Natural killer cell (primary cell): Measurements from ENCODE around the gene SSB. TPM values are rescaled to one million over a fixed set of nuclear protein-coding genes. Genes with fewer than 3 reads are reported as not detected.

Experiments
- ATAC-seq, 3 donors: fragments of 150-1000 bp in 2 of 3; fragments of 200-7000 bp in 1 of 3; cut with Tn5 transposase; 1 replicate in 1 of 3; 2 replicates in 2 of 3; pipeline ENCODE4 v1.10.0; 2021; ENCODE audit warnings: mild to moderate bottlenecking in 2 of 3, moderate library complexity in 2 of 3
- DNase-seq, 2 donors: peaks; one replicate each; pipeline versions ENCODE4 v3.0.0 to v3.0.0-alpha.2; 2013 to 2021; ENCODE audit warnings: mixed read lengths in 1 of 2
- H3K27ac ChIP-seq: one replicate; pipeline ENCODE4 v1.5.1; 2013; ENCODE audit warnings: mild to moderate bottlenecking, low read length
- H3K27me3 ChIP-seq: one replicate; pipeline ENCODE4 v1.6.1; 2013; ENCODE audit warnings: low read length; ENCODE audit not compliant: control insufficient read depth, insufficient read depth
- H3K36me3 ChIP-seq: one replicate; pipeline ENCODE4 v1.6.1; 2013; ENCODE audit warnings: low read length; ENCODE audit not compliant: control insufficient read depth, insufficient read depth
- H3K4me1 ChIP-seq: one replicate; pipeline ENCODE4 v1.6.1; 2013; ENCODE audit warnings: low read length; ENCODE audit not compliant: control insufficient read depth, insufficient read depth
- H3K4me3 ChIP-seq: one replicate; pipeline ENCODE4 v1.5.1; 2013; ENCODE audit warnings: low read length
- H3K9me3 ChIP-seq: one replicate; pipeline ENCODE4 v1.6.1; 2013; ENCODE audit warnings: low read length; ENCODE audit not compliant: control insufficient read depth, insufficient read depth
- H3K27ac Mint-ChIP-seq, 2 donors: one replicate each; pipeline ENCODE4 v1.8.0; 2022; ENCODE audit warnings: mild to moderate bottlenecking in 2 of 2, mixed read lengths in 2 of 2, moderate library complexity in 1 of 2
- H3K27me3 Mint-ChIP-seq, 2 donors: one replicate each; pipeline ENCODE4 v1.8.0; 2022; ENCODE audit warnings: low read depth in 2 of 2, mixed read lengths in 2 of 2
- H3K36me3 Mint-ChIP-seq: one replicate; pipeline ENCODE4 v1.8.0; 2022; ENCODE audit warnings: mixed read lengths
- H3K4me1 Mint-ChIP-seq, 2 donors: one replicate each; pipeline ENCODE4 v1.8.0; 2022; ENCODE audit warnings: mixed read lengths in 2 of 2
- H3K4me3 Mint-ChIP-seq: one replicate; pipeline ENCODE4 v1.8.0; 2022; ENCODE audit warnings: mild to moderate bottlenecking, moderate library complexity, mixed read lengths
- H3K9me3 Mint-ChIP-seq, 2 donors: one replicate each; pipeline ENCODE4 v1.8.0; 2022; ENCODE audit warnings: mixed read lengths in 2 of 2
- WGBS: methylation state at CpG from one replicate; pipeline ENCODE4 v1.1.7; 2013; ENCODE audit warnings: missing lambda C conversion rate; ENCODE audit not compliant: insufficient coverage; 5-methylcytosine and 5-hydroxymethylcytosine counted together
- intact Hi-C: fragments of 100-400 bp; cut with micrococcal nuclease; formaldehyde crosslinking; loops from one replicate; pipeline ENCODE4 v1.14.2; 2022
- total RNA-seq, 4 donors: library from RNA; stranded (reverse); fragments of 120-200 nt in 1 of 4; gene quantifications; one replicate each; pipeline versions ENCODE4 v1.2.3 to v1.2.4, GENCODE V29; 2013 to 2022
- TF ChIP-seq, protein P1 (sequence below): fragments of 200-600 bp; IDR thresholded peaks from one replicate; pipeline ENCODE4 v1.8.0; 2022; ENCODE audit warnings: antibody characterized with exemption

The SSB gene
- total RNA-seq, 3 donors from 2014 or later (not counting 1 experiment from before 2014, with no cell fraction given): 95.5 to 125 (median 102) TPM

DNA sequence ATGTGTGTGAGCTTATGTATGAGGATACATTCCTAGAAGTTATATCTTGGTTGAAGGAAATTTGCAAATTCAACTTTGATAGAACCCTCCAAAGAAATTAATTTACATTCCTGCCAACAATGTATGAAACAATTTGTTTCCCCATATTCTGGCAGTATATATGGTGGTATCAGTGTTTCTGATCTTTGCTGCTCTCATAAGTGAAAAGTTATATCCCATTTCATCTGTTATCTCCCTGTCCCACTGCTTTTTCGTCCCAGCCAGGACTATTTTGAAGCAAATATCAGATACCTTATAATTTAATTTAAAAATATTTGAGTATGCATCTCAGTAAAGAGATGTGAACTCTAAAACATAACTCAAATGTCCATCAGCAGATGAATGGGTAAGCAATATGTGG lies 35.7 kb downstream of the SSB start:
- Mint-ChIP-seq H3K27ac (no peak overlapping the region), H3K9me3 (no peaks in the 10 kb centered on the region), H3K4me3 (no peak overlapping the region), H3K4me1 (peaks cover 42 to 54% of the 10 kb centered on the region in 2 donors), H3K27me3 (no peaks in the 10 kb centered on the region), H3K36me3 (no peaks in the 10 kb centered on the region)
- H3K4me3 ChIP-seq: no peak overlapping the region
- TF ChIP-seq, protein P1, sequence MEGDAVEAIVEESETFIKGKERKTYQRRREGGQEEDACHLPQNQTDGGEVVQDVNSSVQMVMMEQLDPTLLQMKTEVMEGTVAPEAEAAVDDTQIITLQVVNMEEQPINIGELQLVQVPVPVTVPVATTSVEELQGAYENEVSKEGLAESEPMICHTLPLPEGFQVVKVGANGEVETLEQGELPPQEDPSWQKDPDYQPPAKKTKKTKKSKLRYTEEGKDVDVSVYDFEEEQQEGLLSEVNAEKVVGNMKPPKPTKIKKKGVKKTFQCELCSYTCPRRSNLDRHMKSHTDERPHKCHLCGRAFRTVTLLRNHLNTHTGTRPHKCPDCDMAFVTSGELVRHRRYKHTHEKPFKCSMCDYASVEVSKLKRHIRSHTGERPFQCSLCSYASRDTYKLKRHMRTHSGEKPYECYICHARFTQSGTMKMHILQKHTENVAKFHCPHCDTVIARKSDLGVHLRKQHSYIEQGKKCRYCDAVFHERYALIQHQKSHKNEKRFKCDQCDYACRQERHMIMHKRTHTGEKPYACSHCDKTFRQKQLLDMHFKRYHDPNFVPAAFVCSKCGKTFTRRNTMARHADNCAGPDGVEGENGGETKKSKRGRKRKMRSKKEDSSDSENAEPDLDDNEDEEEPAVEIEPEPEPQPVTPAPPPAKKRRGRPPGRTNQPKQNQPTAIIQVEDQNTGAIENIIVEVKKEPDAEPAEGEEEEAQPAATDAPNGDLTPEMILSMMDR: no peak
- H3K4me1 ChIP-seq: no peaks in the 10 kb centered on the region
- no peaks in the 10 kb centered on the region for H3K9me3 ChIP-seq
- no peak overlapping the region for H3K27ac ChIP-seq
- ATAC-seq (no peak), DNase-seq (no peak)
- H3K27me3 ChIP-seq: no peaks in the 10 kb centered on the region
- WGBS: no CpG with 5 or more reads among the region's 1 CpG
- H3K36me3 ChIP-seq: peaks cover 5% of the 10 kb centered on the region
- intact Hi-C loops: no loop called here

DNA sequence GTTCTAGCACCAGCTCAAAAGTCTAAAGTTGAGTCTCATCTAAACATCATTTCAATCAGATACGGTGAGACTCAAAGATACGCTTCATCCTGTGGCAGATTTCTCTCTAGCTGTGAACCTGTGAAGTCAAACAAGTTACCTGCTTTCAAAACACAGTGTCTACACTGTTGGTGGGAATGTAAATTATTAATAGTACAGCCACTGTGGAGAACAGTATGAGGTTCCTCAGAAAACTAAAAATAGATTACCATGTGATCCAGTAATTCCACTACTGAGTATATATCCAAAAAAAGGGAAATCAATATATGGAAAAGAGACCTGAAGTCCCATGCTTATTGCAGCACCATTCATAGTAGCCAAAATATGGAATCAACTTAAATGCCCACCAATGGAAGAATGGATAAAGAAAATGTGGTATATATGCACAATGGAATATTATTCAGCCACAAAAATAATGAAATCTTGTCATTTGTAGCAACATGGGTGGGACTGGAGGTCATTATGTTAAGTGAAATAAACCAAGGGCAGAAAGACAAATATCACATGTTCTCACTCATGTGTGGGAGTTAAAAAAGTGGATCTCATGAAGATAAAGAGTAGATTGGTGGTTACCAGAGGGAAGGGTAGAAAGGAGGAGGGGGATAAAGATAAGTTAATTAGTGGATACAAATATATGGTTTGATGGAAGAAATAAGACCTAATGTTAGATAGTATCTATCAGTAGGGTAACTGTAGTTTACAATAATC lies 40.2 kb downstream of the SSB start:
- no peaks in the 10 kb centered on the region for H3K9me3 ChIP-seq
- H3K4me1 Mint-ChIP-seq: peaks cover 38 to 56% of the 10 kb centered on the region in 2 donors

DNA sequence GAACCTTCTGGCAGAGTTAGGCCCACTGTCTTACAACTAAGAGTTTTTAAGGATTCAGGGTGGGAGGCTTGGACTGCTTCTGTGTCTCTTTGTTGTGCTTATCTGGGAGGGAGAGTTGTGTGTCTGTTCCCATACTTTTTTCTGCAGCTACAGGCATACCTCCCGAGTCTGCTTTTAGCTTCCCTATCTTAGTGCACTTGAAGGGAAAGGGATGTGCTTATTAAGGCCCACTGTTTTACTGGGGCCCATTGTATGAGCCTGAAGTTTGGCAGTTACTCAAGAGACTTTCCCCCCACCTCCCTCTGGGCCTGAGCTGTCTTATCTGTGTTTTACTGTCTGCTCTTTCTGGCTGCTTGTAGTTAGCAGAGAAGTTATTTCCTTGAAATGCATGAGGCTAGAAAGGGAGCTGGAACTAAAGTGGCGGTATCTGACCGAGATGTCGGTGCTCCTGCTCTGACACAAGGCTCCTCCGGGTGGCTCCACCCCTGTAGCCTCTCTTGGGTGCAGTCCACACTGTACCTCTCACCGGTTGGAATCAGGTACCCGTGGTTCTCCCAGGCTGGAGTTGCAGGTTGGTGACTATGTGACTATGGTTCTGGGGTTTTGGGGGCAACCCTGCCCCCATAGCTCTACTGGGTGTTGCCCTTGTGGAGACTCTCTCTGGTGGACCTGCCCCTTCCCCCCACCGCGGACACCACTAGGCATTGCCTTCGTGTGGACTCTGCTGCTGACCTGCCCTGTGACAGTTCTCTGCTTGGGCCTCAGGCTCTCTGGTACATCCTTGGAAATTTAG lies 41.5 kb downstream of the SSB start:
- DNase-seq: no peak
- TF ChIP-seq, protein P1: no peak
- Histone ChIP-seq H3K27ac (no peak overlapping the region), H3K36me3 (peaks cover 3% of the 10 kb centered on the region), H3K4me1 (no peaks in the 10 kb centered on the region), H3K27me3 (no peaks in the 10 kb centered on the region), H3K9me3 (no peaks in the 10 kb centered on the region), H3K4me3 (no peak overlapping the region)
- peak in 1 of 3 donors; percentile 39 for ATAC-seq
- Mint-ChIP-seq H3K27ac (peak overlapping the region in 1 of 2 donors; percentile 1), H3K36me3 (no peaks in the 10 kb centered on the region), H3K4me3 (no peak overlapping the region), H3K4me1 (peaks cover 32 to 46% of the 10 kb centered on the region in 2 donors), H3K9me3 (no peaks in the 10 kb centered on the region), H3K27me3 (no peaks in the 10 kb centered on the region)
- intact Hi-C loops: no loop called here
- WGBS: 94% methylated on average over 10 of the region's 10 CpGs

More for the DNA sequence above, 40.2 kb downstream of the SSB start:
- DNase-seq: no peak
- no peak for ATAC-seq
- Histone ChIP-seq H3K27ac (no peak overlapping the region), H3K36me3 (peaks cover 3% of the 10 kb centered on the region), H3K4me1 (no peaks in the 10 kb centered on the region), H3K4me3 (no peak overlapping the region), H3K27me3 (no peaks in the 10 kb centered on the region)
- intact Hi-C loops: no loop called here
- no peaks in the 10 kb centered on the region for H3K27me3 Mint-ChIP-seq
- TF ChIP-seq, protein P1: no peak
- 80% methylated on average over 2 of the region's 2 CpGs for WGBS
- no peak overlapping the region for H3K4me3 Mint-ChIP-seq
- no peaks in the 10 kb centered on the region for H3K36me3 Mint-ChIP-seq
- no peak overlapping the region for H3K27ac Mint-ChIP-seq
- H3K9me3 Mint-ChIP-seq: no peaks in the 10 kb centered on the region
